C4-2B (cell line): ENCODE results near the gene CFC1.
"Not testable (repeated sequence)": the region's sequence is repeated elsewhere in the genome, so short reads cannot be mapped to it uniquely, and the experiment has no call there.

ENCODE experiments used
- CTCF ChIP-seq: fragments of 450-650 bp; conservative IDR thresholded peaks from 2 replicates; pipeline ENCODE4 v1.5.1; 2017; ENCODE audit warnings: mild to moderate bottlenecking
- ZFX ChIP-seq: fragments of 450-650 bp; IDR thresholded peaks from 2 replicates; pipeline ENCODE4 v1.6.1; 2017

DNA sequence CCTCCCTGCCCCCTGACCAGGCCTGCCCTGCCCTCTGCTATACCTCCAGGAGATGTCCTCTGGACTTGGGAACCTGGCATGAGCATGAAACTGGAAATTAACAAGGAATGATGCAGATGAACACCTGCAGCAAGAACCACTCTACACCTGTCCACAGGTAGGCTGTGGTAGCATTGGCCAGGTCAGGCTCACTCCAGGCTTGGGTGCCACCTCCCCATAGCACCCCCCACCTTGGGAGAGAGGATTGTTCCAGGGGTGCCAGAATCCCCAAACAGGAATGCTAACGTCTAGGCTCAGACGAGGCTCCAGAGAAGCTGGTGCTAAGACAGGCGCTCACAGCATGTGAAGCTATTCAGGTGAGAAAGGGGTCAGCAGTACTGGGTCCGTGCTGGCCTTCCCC is 5.4 kb downstream of the CFC1 start:
- not testable (repeated sequence) for TF ChIP-seq CTCF, ZFX
